ENCODE results near the gene SPATA18. TPM values are rescaled to one million over a fixed set of nuclear protein-coding genes. Genes with fewer than 3 reads are reported as not detected.
"Not testable (repeated sequence)": the region's sequence is repeated elsewhere in the genome, so short reads cannot be mapped to it uniquely, and the experiment has no call there.

SPATA18 gene
- total and polyA plus RNA-seq, 9 of the 15 experiments (the other 6 are each of a cell fraction or from before 2014, with no cell fraction given), result 0.09 TPM; not detected in 8

- FAIRE-seq; intact Hi-C loops (cut with micrococcal nuclease); H4K20me1 ChIP-seq (replicated peaks; ENCODE audit: control insufficient read depth, insufficient read depth, low read length); H3K9ac ChIP-seq (ENCODE audit: insufficient read depth in 1 of 2, low read depth in 2 of 2, low read length in 2 of 2); BruUV-seq (replicated peaks); H3K4me2 ChIP-seq (ENCODE audit: insufficient read depth, low read length); in situ Hi-C loops (cut with MboI); ATAC-seq; H3K36me3 ChIP-seq (ENCODE audit: control insufficient read depth, insufficient read depth, low read length); H3K4me1 ChIP-seq (replicated peaks in 1 of 2; ENCODE audit: control insufficient read depth in 2 of 2, insufficient read depth in 2 of 2, low read length in 2 of 2); H3K4me3 ChIP-seq; DNase-seq (ENCODE audit: extremely low read depth in 1 of 4, low spot score in 3 of 4); H3K9me3 ChIP-seq (replicated peaks; ENCODE audit: control insufficient read depth, insufficient read depth, low read depth, low read length); H3K9me1 ChIP-seq (ENCODE audit: control insufficient read depth, insufficient read depth, low read length); H2AFZ ChIP-seq (ENCODE audit: low read depth, low read length); H3K27me3 ChIP-seq (ENCODE audit: control insufficient read depth in 2 of 2, insufficient read depth in 2 of 2, low read length in 2 of 2); CTCF ChIA-PET (ENCODE audit: low intra/inter-chr PET ratio); H3K79me2 ChIP-seq (ENCODE audit: control insufficient read depth, insufficient read depth, low read length); H3K27ac ChIP-seq (ENCODE audit: extremely low read depth, low read depth, low read length); POLR2A ChIA-PET: not testable (repeated sequence)
- WGBS (ENCODE audit: insufficient coverage, low coverage, missing lambda C conversion rate), result 0% methylated on average over 1 of the region's 1 CpG
These were observed 86.0 kb downstream of the SPATA18 start for GRCh38 chr4:52137152-52137551.

GRCh38 chr4:52142816-52143215 lies 91.7 kb downstream of the SPATA18 start:
- no peaks in the 10 kb centered on the region for H3K36me3 ChIP-seq (ENCODE audit: control insufficient read depth, insufficient read depth, low read length)
- H2AFZ ChIP-seq (ENCODE audit: low read depth, low read length), result no peak overlapping the region
- BruUV-seq (replicated peaks), result no TSS peak
- no peaks in the 10 kb centered on the region for H3K9me1 ChIP-seq (ENCODE audit: control insufficient read depth, insufficient read depth, low read length)
- no peaks in the 10 kb centered on the region for H3K4me1 ChIP-seq (replicated peaks in 1 of 2; ENCODE audit: control insufficient read depth in 2 of 2, insufficient read depth in 2 of 2, low read length in 2 of 2)
- CTCF ChIA-PET (ENCODE audit: low intra/inter-chr PET ratio), result no interaction called here
- H3K9me3 ChIP-seq (replicated peaks; ENCODE audit: control insufficient read depth, insufficient read depth, low read depth, low read length), result no peaks in the 10 kb centered on the region
- H4K20me1 ChIP-seq (replicated peaks; ENCODE audit: control insufficient read depth, insufficient read depth, low read length), result no peaks in the 10 kb centered on the region
- in situ Hi-C loops (cut with MboI), result no loop called here
- DNase-seq (ENCODE audit: extremely low read depth in 1 of 4, low spot score in 3 of 4) (no peak), ATAC-seq (no peak), FAIRE-seq (no peak)
- H3K4me2 ChIP-seq (ENCODE audit: insufficient read depth, low read length), result no peak overlapping the region
- intact Hi-C loops (cut with micrococcal nuclease), result no loop called here
- POLR2A ChIA-PET, result no interaction called here
- no peak overlapping the region for H3K4me3 ChIP-seq
- no peaks in the 10 kb centered on the region for H3K79me2 ChIP-seq (ENCODE audit: control insufficient read depth, insufficient read depth, low read length)
- no peak overlapping the region for H3K9ac ChIP-seq (ENCODE audit: insufficient read depth in 1 of 2, low read depth in 2 of 2, low read length in 2 of 2)
- no peaks in the 10 kb centered on the region for H3K27me3 ChIP-seq (ENCODE audit: control insufficient read depth in 2 of 2, insufficient read depth in 2 of 2, low read length in 2 of 2)
- no peak overlapping the region for H3K27ac ChIP-seq (ENCODE audit: extremely low read depth, low read depth, low read length)
- WGBS (ENCODE audit: insufficient coverage, low coverage, missing lambda C conversion rate), result 0% methylated on average over 2 of the region's 2 CpGs
- TF ChIP-seq RBM15 (IDR thresholded peaks at IDR 0.05; ENCODE audit: insufficient read depth, low read length), result no peak
- TF ChIP-seq ZNF133 (CRISPR knock-in tag; IDR thresholded peaks at IDR 0.05), result no peak
- TF ChIP-seq DNMT1 (IDR thresholded peaks at IDR 0.05), result no peak
- TF ChIP-seq NCOA6 (IDR thresholded peaks at IDR 0.05), result no peak
- no peak for TF ChIP-seq GATAD2B (IDR thresholded peaks at IDR 0.05; ENCODE audit: borderline replicate concordance)
- TF ChIP-seq ZNF3 (CRISPR knock-in tag; IDR thresholded peaks at IDR 0.05), result no peak
- no peak for TF ChIP-seq CHD2 (IDR thresholded peaks at IDR 0.05; ENCODE audit: low read depth, low read length)
- TF ChIP-seq ESRRA (IDR thresholded peaks at IDR 0.05; ENCODE audit: borderline replicate concordance, low read depth), result no peak

Measured in K562 (cell line).